ENCODE measurements around the gene CD7.

- TF ChIP-seq EZH2 (IDR thresholded peaks at IDR 0.05) (no peak), POLR2AphosphoS5 (IDR thresholded peaks at IDR 0.05; ENCODE audit: borderline replicate concordance, low read depth, low read length) (no peak), FOXP2 (optimal IDR thresholded peaks at IDR 0.05; ENCODE audit: control extremely low read depth, extremely low read length, insufficient read depth) (no peak)
These were observed 34.5 kb upstream of the CD7 start for GRCh38 chr17:82351713-82352488.

Measured in SK-N-MC (cell line).